ENCODE measurements around the gene LRRTM4.

DNA sequence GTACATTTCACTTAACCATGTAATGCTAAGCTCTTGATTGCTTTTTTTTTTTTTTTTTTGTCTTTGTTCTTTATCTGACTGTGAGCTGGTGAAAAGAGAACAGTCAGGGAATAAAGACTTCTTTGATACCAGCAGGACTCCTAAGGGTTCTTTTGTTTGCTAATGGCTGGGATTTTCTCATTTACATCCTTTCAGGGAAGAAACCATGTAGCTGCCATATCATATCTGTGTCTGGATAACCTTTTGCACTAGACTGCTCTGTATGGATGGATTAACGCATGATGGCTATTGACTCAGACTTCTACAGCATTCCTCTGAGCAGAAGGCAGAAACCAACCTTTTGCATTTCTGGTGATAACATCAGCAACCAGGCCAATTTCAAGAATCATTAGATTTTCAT, 504.0 kb downstream of the LRRTM4 start:
- TF ChIP-seq CTCF (IDR thresholded peaks at IDR 0.05), result no peak
- no peak for TF ChIP-seq POLR2AphosphoS5 (IDR thresholded peaks at IDR 0.05; ENCODE audit: low read depth, low read length)
- TF ChIP-seq REST (IDR thresholded peaks at IDR 0.05; ENCODE audit: insufficient read depth in 1 of 2, low read depth in 2 of 2, low read length in 1 of 2), result no peak
